NCI-H187 (cell line): ENCODE data around the gene KLHL6.
"Not testable (repeated sequence)": the region's sequence is repeated elsewhere in the genome, so short reads cannot be mapped to it uniquely, and the experiment has no call there.

Experiments used
- DNase-seq, 2 experiments: peaks; one replicate each; lab custom pipeline; 2025; lab: John Stamatoyannopoulos, UW

KLHL6 gene

GRCh38 chr3:183555541-183556081 is at the start of gene KLHL6:
KLHL6 (minus strand) TSS chr3:183555706; CDS start chr3:183555653, 53 bp downstream.
- no peak for DNase-seq

- DNase-seq: no peak
Measured at GRCh38 chr3:183597959-183598358, 42.5 kb upstream of the KLHL6 start.

- no peak for DNase-seq
Measured at GRCh38 chr3:183594636-183595035, 39.1 kb upstream of the KLHL6 start.

- no peak for DNase-seq
Measured at GRCh38 chr3:183592821-183593220, 37.3 kb upstream of the KLHL6 start.

- no peak for DNase-seq
Measured at GRCh38 chr3:183591881-183592521, 36.5 kb upstream of the KLHL6 start.

GRCh38 chr3:183590442-183590841 is 34.9 kb upstream of the KLHL6 start:
- DNase-seq: no peak

GRCh38 chr3:183587336-183587735 is 31.8 kb upstream of the KLHL6 start:
- DNase-seq: no peak

GRCh38 chr3:183586477-183586876 is 31.0 kb upstream of the KLHL6 start:
- DNase-seq: no peak

GRCh38 chr3:183584914-183585280 is 29.4 kb upstream of the KLHL6 start:
- no peak for DNase-seq

- no peak for DNase-seq
Measured at GRCh38 chr3:183584246-183584913, 28.9 kb upstream of the KLHL6 start.

GRCh38 chr3:183583331-183584245 is 28.1 kb upstream of the KLHL6 start:
- no peak for DNase-seq

- no peak for DNase-seq
Measured at GRCh38 chr3:183582161-183582560, 26.7 kb upstream of the KLHL6 start.

GRCh38 chr3:183581496-183582155 is 26.1 kb upstream of the KLHL6 start:
- no peak for DNase-seq

GRCh38 chr3:183579967-183580900 is 24.7 kb upstream of the KLHL6 start:
- DNase-seq: no peak

GRCh38 chr3:183578179-183578578 is 22.7 kb upstream of the KLHL6 start:
- no peak for DNase-seq

GRCh38 chr3:183577346-183577745 is 21.8 kb upstream of the KLHL6 start:
- no peak for DNase-seq

GRCh38 chr3:183576487-183577107 is 21.1 kb upstream of the KLHL6 start:
- peak; percentile 54 to 77 for DNase-seq

- DNase-seq: no peak
Measured at GRCh38 chr3:183572935-183573334, 17.4 kb upstream of the KLHL6 start.

- DNase-seq: not testable (repeated sequence)
Measured at GRCh38 chr3:183570191-183570590, 14.7 kb upstream of the KLHL6 start.

GRCh38 chr3:183566880-183567279 is 11.4 kb upstream of the KLHL6 start:
- DNase-seq: no peak
